NCI-H1092 treated with DMSO at 0.1 percent for 48 hours (cell line): ENCODE data around the gene ZNF524.

Experiments
- DNase-seq: peaks from one replicate; lab custom pipeline; 2025; lab: John Stamatoyannopoulos, UW

The ZNF524 gene

GRCh38 chr19:55642153-55643002 is 42.3 kb downstream of the ZNF524 start:
- DNase-seq = no peak

GRCh38 chr19:55643003-55643886 is 43.2 kb downstream of the ZNF524 start, which contains the start of gene ZNF581:
ZNF581 (plus strand) TSS chr19:55643649; CDS start chr19:55644572, 923 bp downstream.
- peak; percentile 52 for DNase-seq

- no peak for DNase-seq
Observed at GRCh38 chr19:55643887-55644176, 43.7 kb downstream of the ZNF524 start.

GRCh38 chr19:55644191-55644833 is 44.2 kb downstream of the ZNF524 start:
- no peak for DNase-seq

- no peak for DNase-seq
Observed at GRCh38 chr19:55644842-55645511, 44.9 kb downstream of the ZNF524 start.

- no peak for DNase-seq
Observed at GRCh38 chr19:55645512-55645881, 45.4 kb downstream of the ZNF524 start.

GRCh38 chr19:55646889-55647731 is 47.0 kb downstream of the ZNF524 start:
- no peak for DNase-seq

- peak; percentile 60 for DNase-seq
Observed at GRCh38 chr19:55647732-55648584, 47.9 kb downstream of the ZNF524 start, which contains the start of gene CCDC106. CCDC106 (plus strand) TSS chr19:55648212; CDS start chr19:55649047, 835 bp downstream.

- no peak for DNase-seq
Observed at GRCh38 chr19:55648585-55649267, 48.6 kb downstream of the ZNF524 start.

GRCh38 chr19:55649268-55650125 is 49.4 kb downstream of the ZNF524 start:
- no peak for DNase-seq

GRCh38 chr19:55650126-55650557 is 50.1 kb downstream of the ZNF524 start:
- no peak for DNase-seq

GRCh38 chr19:55650602-55651230 is 50.6 kb downstream of the ZNF524 start:
- no peak for DNase-seq

- no peak for DNase-seq
Observed at GRCh38 chr19:55651236-55651635, 51.1 kb downstream of the ZNF524 start.

GRCh38 chr19:55652311-55653128 is 52.4 kb downstream of the ZNF524 start:
- DNase-seq = no peak
